GF-D8 (cell line): ENCODE data around the gene CHRM5.

Source experiments
- DNase-seq: peaks from one replicate; lab custom pipeline; 2025; lab: John Stamatoyannopoulos, UW

The CHRM5 gene

DNA sequence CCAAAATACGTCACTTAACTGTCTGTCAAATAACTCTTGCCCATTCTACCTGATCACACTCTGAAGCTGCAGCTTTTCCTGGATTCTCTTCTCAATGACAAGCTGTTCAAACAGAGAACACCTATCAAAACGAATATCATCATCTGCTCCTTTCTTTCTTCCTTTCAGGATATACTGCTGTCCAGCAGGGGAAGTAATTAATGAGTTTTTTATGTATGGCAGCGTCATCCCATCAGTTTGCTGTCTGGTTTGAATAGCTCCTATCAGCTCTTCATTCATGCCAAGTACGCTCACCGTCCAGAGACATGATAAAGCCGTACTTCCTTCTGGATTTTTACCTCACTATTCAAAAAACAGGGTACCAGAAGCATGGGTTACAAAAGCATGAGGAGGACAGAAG, at the start of gene CHRM5:
Gene CHRM5, plus strand, starts transcription at position 274 of the 400 bp plus-strand sequence. CDS start 94,221 bp downstream, outside the sequence.
- DNase-seq = no peak

DNA sequence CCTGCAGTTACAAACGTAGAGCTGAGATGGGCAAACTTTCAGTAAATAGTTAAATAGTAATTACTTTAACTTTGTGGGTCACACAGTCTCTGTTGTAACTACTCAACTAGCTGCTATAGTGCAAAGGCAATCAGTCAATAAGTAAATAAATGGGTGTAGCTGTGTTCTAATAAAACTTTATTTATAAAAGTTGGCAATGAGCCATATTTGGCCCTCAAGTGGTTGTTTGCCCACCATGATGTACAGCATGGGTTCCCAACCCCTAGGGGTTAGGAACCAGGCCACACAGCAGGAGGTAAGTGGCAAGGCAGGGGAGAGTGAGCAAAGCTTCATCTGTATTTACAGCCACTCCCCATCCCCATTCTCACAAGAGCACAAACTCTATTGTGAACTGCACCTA, 44.9 kb upstream of the CHRM5 start:
- no peak for DNase-seq

GRCh38 chr15:33926260-33926659, 42.0 kb upstream of the CHRM5 start:
- DNase-seq = no peak

- no peak for DNase-seq
These were observed 35.6 kb upstream of the CHRM5 start for GRCh38 chr15:33932734-33933133.

- no peak for DNase-seq
These were observed 33.9 kb upstream of the CHRM5 start for GRCh38 chr15:33934396-33934795.

DNA sequence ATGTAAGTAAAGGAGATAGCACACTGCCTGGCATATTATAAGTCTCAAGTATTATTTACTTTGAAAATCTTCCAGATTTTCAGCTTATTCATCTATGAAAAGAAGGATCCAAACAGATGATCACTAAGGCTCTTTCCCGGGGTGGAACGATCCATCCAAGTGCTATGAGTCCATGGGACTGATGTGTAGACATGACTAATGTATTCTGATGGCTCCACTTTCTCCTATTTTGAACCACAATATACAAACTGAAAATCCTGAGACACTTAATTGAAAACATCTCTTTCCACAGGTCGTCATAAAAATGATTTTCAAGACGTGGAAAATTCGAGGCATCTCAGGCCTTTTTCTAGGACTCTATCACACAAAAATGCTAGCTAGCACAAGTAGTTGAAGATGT, 33.4 kb upstream of the CHRM5 start:
- DNase-seq = no peak

- no peak for DNase-seq
These were observed 26.8 kb upstream of the CHRM5 start for GRCh38 chr15:33941279-33942063.

DNA sequence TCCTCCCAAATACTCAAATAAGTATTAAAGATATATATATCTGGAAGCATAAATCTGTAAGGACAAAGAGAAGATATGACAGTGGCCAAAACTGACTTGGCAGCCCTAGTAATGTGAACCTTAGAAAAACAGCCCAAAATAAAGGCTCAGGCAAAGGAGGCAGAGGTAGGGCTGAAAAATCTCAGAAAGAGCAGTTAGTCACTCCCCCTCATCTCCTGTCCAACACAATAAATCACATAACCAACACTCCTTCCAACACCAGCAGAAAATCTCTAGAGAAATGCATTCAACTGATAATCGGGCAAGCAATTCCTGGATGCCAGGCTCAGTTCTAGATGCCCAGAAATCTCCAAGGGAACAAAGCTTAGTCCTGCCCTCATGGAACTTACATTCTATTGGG, 22.1 kb upstream of the CHRM5 start:
- DNase-seq = no peak

DNA sequence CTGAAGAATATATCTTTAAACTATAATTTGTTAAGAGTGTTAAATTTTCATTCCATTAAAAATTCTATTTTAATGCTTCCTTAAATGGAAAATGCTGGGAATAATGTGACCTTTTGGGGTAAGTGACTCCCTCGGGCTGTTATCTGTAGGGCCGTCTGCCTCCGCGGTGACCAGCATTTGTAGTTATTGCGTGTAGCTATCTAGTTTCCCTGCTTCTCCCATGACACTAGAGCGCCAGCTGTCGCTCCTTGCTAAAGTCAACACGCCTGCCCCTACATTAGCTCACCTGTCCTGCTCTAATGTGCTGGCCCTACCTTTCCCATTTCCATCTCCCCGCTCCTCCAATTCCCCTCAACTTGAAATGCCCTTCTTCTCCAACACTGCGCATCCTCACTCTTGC, 12.4 kb upstream of the CHRM5 start:
- no peak for DNase-seq

DNA sequence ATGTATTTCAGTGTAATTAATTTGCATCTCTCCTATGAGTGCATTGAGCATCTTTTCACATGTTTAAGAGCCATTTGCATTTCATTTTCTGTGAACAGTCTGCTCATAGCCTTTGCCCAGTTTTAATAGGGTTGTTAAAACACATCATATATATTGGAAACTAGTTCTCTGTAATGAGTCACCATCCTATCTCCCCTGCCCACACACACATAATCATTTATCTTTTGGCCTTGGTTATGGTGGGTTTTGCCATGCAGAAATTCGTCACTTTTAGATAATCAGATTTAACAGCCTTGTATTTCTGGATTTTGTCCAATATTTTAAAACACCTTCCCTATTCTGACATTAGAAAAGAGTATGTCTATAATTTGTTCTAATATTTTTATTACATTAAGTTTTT, 11.9 kb upstream of the CHRM5 start:
- DNase-seq = no peak

- no peak for DNase-seq
These were observed 8.3 kb upstream of the CHRM5 start for GRCh38 chr15:33959844-33960548.

- DNase-seq = no peak
These were observed 7.8 kb upstream of the CHRM5 start for GRCh38 chr15:33960549-33960935.

DNA sequence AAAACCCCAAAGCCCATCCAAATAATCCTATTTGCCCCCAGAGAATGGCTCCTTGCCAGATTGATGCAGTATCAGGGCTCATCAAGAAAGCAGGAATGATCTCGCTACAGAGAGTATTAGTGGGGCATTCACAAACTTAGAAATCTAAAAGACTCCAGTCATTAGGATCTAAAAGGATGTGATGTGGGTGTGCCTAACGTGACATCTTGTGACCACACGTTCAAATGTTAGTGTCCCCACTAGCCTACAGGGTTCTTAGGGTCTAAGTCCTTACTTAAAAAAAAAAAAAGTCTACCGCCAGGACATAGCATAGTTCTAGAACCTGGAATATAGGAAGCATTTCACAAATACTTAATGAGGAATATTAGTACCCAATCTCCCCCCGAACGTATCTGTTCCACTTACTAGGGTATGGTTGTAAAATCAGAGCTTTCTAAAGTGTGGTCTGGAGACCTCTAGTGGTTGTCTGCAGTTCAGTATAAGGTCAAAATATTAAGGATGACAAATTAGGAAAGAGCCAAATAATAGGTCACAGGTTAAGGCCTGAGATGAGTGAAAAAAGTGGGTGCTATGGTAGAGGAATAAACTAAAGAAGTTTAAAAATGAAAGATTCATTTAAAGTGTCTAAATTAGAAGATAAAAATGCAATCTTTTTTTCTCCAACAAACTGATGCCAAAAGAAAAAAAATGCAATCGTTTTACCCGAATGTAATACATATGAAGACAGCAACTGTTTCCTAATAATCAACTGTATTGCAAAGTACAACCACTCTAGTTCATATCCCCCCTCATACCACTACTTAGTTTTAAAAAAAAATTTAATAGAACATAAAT, 4.2 kb upstream of the CHRM5 start:
- no peak for DNase-seq

- no peak for DNase-seq
These were observed 3.6 kb upstream of the CHRM5 start for GRCh38 chr15:33964665-33965040.

- DNase-seq = no peak
These were observed 524 bp downstream of the CHRM5 start for GRCh38 chr15:33968821-33969220.

- DNase-seq = no peak
These were observed 3.5 kb downstream of the CHRM5 start for GRCh38 chr15:33971811-33972210.

- DNase-seq = no peak
These were observed 6.8 kb downstream of the CHRM5 start for GRCh38 chr15:33975022-33975565.

DNA sequence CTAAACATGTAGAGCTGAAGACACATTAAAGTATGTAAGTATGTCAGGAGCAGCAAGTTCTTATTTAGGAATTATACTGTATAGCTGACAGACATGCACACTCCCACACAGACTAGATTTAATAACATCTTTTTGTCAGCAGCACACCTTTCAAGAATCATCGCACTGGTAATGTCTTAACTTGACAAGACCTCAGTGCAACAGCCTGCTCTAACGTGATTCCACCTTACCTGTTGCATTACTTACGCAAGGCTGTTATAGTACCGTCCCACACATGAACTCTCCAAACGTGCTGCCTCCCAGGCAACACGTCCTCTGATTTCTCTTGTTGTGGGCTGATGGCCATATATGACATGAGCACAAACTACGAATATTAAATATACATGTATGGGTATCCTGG, 11.9 kb downstream of the CHRM5 start:
- no peak for DNase-seq

DNA sequence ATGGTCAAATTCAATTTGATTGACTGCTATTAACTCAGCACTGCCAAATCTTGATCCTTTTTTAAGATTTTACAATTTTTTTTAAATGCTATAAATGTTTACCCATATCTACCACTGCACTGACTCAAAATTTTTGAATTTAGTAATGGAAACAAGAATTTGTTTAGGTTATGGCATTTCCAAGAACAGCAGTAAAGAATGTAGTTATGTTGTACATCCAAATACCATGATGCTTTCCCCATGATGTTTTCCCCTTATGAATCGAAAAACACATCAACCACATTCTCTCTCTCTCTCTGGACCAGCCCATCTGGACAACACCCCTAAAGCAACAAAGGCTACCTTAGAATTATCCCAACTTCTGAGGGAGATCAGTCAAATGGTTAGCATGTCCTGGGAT, 14.2 kb downstream of the CHRM5 start:
- DNase-seq = no peak

- no peak for DNase-seq
These were observed 17.0 kb downstream of the CHRM5 start for GRCh38 chr15:33985287-33985686.

GRCh38 chr15:33985751-33986150, 17.5 kb downstream of the CHRM5 start:
- no peak for DNase-seq

- DNase-seq = no peak
These were observed 19.1 kb downstream of the CHRM5 start for GRCh38 chr15:33987444-33987843.

DNA sequence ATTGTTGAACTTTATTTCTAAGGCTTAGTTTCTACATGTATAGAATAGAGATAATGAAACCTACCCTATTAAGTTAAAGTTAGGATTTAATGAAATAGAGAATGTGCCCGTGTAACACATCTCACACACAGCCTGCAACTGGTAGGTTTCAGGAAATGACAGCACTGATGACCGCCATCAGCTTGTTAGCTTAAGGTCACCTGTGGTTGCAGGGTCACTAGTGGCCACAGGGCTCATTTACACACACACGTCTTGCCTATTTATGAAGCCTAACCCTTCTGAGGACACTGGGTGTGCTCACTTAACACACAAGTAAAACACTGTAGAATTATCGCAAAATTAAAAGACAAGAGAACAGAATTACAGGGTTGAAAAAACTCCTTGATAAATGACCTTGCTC, 20.1 kb downstream of the CHRM5 start:
- DNase-seq = no peak
